A673 (cell line): Measurements from ENCODE around the gene ERLEC1.
"Not testable (repeated sequence)": the region's sequence is repeated elsewhere in the genome, so short reads cannot be mapped to it uniquely, and the experiment has no call there.

ENCODE experiments used
- EZH2 ChIP-seq: fragments of 200-600 bp; sonication (generic); IDR thresholded peaks from 2 replicates; pipeline ENCODE4 v1.6.1; 2017; ENCODE audit warnings: borderline replicate concordance, low read depth, mild to moderate bottlenecking, mixed read lengths, antibody characterized with exemption, low read length; ENCODE audit not compliant: poor library complexity, severe bottlenecking
- TF ChIP-seq, protein P1 (sequence below): fragments of 300-800, 200-600 bp; sonication (generic); conservative IDR thresholded peaks from 2 replicates; pipeline ENCODE4 v1.5.1; 2017; ENCODE audit warnings: low read depth, mild to moderate bottlenecking, antibody characterized with exemption, low read length, moderate library complexity, mixed read lengths

DNA sequence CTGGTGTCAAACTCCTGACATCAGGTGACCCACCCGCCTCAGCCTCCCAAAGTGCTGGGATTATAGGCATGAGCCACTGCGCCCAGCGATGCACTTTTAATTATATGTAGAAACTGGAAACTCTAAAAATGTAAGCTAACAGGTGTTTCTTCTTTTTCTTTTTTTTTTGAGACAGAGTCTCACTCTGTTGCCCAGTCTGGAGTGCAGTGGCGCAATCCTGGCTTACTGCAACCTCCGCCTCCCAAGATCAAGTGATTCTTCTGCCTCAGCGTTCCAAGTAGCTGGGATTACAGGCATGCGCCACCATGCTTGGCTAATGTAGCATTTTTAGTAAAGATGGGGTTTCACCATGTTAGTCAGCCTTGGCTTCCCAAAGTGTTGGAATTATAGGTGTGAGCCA, 54.8 kb downstream of the ERLEC1 start:
- TF ChIP-seq, protein P1, sequence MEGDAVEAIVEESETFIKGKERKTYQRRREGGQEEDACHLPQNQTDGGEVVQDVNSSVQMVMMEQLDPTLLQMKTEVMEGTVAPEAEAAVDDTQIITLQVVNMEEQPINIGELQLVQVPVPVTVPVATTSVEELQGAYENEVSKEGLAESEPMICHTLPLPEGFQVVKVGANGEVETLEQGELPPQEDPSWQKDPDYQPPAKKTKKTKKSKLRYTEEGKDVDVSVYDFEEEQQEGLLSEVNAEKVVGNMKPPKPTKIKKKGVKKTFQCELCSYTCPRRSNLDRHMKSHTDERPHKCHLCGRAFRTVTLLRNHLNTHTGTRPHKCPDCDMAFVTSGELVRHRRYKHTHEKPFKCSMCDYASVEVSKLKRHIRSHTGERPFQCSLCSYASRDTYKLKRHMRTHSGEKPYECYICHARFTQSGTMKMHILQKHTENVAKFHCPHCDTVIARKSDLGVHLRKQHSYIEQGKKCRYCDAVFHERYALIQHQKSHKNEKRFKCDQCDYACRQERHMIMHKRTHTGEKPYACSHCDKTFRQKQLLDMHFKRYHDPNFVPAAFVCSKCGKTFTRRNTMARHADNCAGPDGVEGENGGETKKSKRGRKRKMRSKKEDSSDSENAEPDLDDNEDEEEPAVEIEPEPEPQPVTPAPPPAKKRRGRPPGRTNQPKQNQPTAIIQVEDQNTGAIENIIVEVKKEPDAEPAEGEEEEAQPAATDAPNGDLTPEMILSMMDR = not testable (repeated sequence)
- not testable (repeated sequence) for TF ChIP-seq EZH2
